K562 (cell line): Measurements from ENCODE around the gene SELENOI. TPM values are rescaled to one million over a fixed set of nuclear protein-coding genes. Genes with fewer than 3 reads are reported as not detected.

Experiments
- ARID2 ChIP-seq: fragments of 450-650 bp; IDR thresholded peaks from 2 replicates; pipeline ENCODE4 v1.6.1; 2017; ENCODE audit warnings: antibody characterized with exemption, mild to moderate bottlenecking
- CHD7 ChIP-seq: fragments of 200-600 bp; sonication (generic); IDR thresholded peaks from one replicate; pipeline ENCODE4 v1.6.1; 2012; ENCODE audit warnings: mild to moderate bottlenecking, low read depth, low read length, inconsistent platforms
- HNRNPL ChIP-seq: fragments of 200-400 bp; formaldehyde crosslinking; IDR thresholded peaks from 2 replicates; pipeline ENCODE4 v1.6.1; 2017; ENCODE audit warnings: low read depth, mild to moderate bottlenecking, low read length
- NR3C1 ChIP-seq: sonication (generic); formaldehyde crosslinking; IDR thresholded peaks from 2 replicates; pipeline ENCODE4 v1.8.1; 2022; ENCODE audit warnings: missing genetic modification reagents
- SMAD4 ChIP-seq: fragments of 250-450 bp; sonication (Bioruptor Pico); conservative IDR thresholded peaks from 2 replicates; pipeline ENCODE4 v1.8.0; 2021; ENCODE audit warnings: inconsistent platforms, mild to moderate bottlenecking, moderate library complexity
- SMARCE1 ChIP-seq: fragments of 450-650 bp; IDR thresholded peaks from 2 replicates; pipeline ENCODE4 v1.7.1; 2016; ENCODE audit warnings: mild to moderate bottlenecking
- ZNF318 ChIP-seq, 2 experiments: fragments of 450-650 bp; IDR thresholded peaks; 2 replicates each; pipeline ENCODE4 v1.6.1; 2016; ENCODE audit warnings: mild to moderate bottlenecking in 2 of 2, borderline replicate concordance in 1 of 2, low read depth in 1 of 2, moderate library complexity in 1 of 2
- ZNF77 ChIP-seq: fragments of 250-450 bp; sonication (Bioruptor Pico); IDR thresholded peaks from 2 replicates; pipeline ENCODE4 v1.5.0; 2020
- polyA plus RNA-seq, 8 experiments: library from polyadenylated mRNA; depleted of rRNA in 4 of 8; stranded (reverse) in 5 of 8; unstranded in 3 of 8; fragments of >200 nt; fragmentation: Nextera tagmentation in 2 of 8; fragmentation: Illumina TruSeq in 1 of 8; extraction: Ambion mirVana in 2 of 8; extraction: Trizol in 1 of 8; gene quantifications; 2 replicates each; pipeline versions ENCODE4 v1.2.1 to v1.2.3, GENCODE V29; 2011 to 2014; ENCODE audit warnings: inconsistent platforms in 1 of 8, missing spikeins in 1 of 8
- total RNA-seq, 7 experiments: library from RNA; depleted of rRNA in 6 of 7; stranded (reverse); fragments of >200 nt in 6 of 7; fragmentation: Illumina TruSeq in 2 of 7; extraction: Trizol in 2 of 7; gene quantifications; 2 replicates each; pipeline versions ENCODE4 v1.2.1 to v1.2.3, GENCODE V29; 2011 to 2021; ENCODE audit warnings: low replicate concordance in 1 of 7

SELENOI gene
- total and polyA plus RNA-seq, 9 of the 15 experiments (the other 6 are each of a cell fraction or from before 2014, with no cell fraction given) = 9.6 to 46.9 (median 24.4) TPM

GRCh38 chr2:26344581-26345282 lies 1.2 kb upstream of the SELENOI start (continued):
- peak; percentile 94 for TF ChIP-seq SMARCE1
- TF ChIP-seq HNRNPL = no peak
- TF ChIP-seq ZNF77 (CRISPR knock-in tag) = no peak
- no peak for TF ChIP-seq CHD7
- no peak for TF ChIP-seq NR3C1 (CRISPR knock-in tag)
- TF ChIP-seq ZNF318 (IDR thresholded peaks at IDR 0.05; ENCODE audit: borderline replicate concordance in 1 of 2, low read depth in 1 of 2) = peak in 1 of 2 experiments; percentile 58; a peak in 1 of 4 replicates
- no peak for TF ChIP-seq ARID2
- peak; percentile 30; the same call in 1 of the 2 replicates for TF ChIP-seq SMAD4 (CRISPR knock-in tag)
